Measurements from ENCODE around the gene ADGRB3.

Gene ADGRB3

GRCh38 chr6:69289689-69290495 lies 654.8 kb downstream of the ADGRB3 start:
- Mint-ChIP-seq H3K9me3 (no peaks in the 10 kb centered on the region), H3K4me3 (no peak overlapping the region), H3K27ac (no peak overlapping the region), H3K4me1 (no peaks in the 10 kb centered on the region), H3K27me3 (no peaks in the 10 kb centered on the region), H3K36me3 (no peaks in the 10 kb centered on the region)

GRCh38 chr6:69293471-69293870 lies 658.4 kb downstream of the ADGRB3 start:
- Mint-ChIP-seq H3K4me1 (no peaks in the 10 kb centered on the region), H3K9me3 (no peaks in the 10 kb centered on the region), H3K27me3 (no peaks in the 10 kb centered on the region), H3K36me3 (no peaks in the 10 kb centered on the region), H3K4me3 (no peak overlapping the region), H3K27ac (no peak overlapping the region)

GRCh38 chr6:69294407-69294806 lies 659.3 kb downstream of the ADGRB3 start:
- no peaks in the 10 kb centered on the region for H3K36me3 Mint-ChIP-seq
- no peak overlapping the region for H3K27ac Mint-ChIP-seq
- H3K4me3 Mint-ChIP-seq: no peak overlapping the region
- no peaks in the 10 kb centered on the region for H3K27me3 Mint-ChIP-seq
- H3K4me1 Mint-ChIP-seq: no peaks in the 10 kb centered on the region
- H3K9me3 Mint-ChIP-seq: no peaks in the 10 kb centered on the region

- no peaks in the 10 kb centered on the region for H3K36me3 Mint-ChIP-seq
- no peak overlapping the region for H3K4me3 Mint-ChIP-seq
- no peaks in the 10 kb centered on the region for H3K9me3 Mint-ChIP-seq
- no peaks in the 10 kb centered on the region for H3K27me3 Mint-ChIP-seq
- H3K27ac Mint-ChIP-seq: no peak overlapping the region
- no peaks in the 10 kb centered on the region for H3K4me1 Mint-ChIP-seq
Observed at GRCh38 chr6:69294862-69295261, 659.8 kb downstream of the ADGRB3 start.

- no peak overlapping the region for H3K4me3 Mint-ChIP-seq
Observed at GRCh38 chr6:69303382-69303781, 668.3 kb downstream of the ADGRB3 start.

GRCh38 chr6:69305456-69305855 lies 670.4 kb downstream of the ADGRB3 start:
- Mint-ChIP-seq H3K27ac (no peak overlapping the region), H3K4me1 (no peaks in the 10 kb centered on the region), H3K36me3 (no peaks in the 10 kb centered on the region), H3K27me3 (no peaks in the 10 kb centered on the region), H3K9me3 (peaks cover 8% of the 10 kb centered on the region), H3K4me3 (no peak overlapping the region)

More at GRCh38 chr6:69303382-69303781, 668.3 kb downstream of the ADGRB3 start:
- no peak overlapping the region for H3K27ac Mint-ChIP-seq
- H3K9me3 Mint-ChIP-seq: peaks cover 5% of the 10 kb centered on the region
- H3K27me3 Mint-ChIP-seq: no peaks in the 10 kb centered on the region
- no peaks in the 10 kb centered on the region for H3K36me3 Mint-ChIP-seq
- H3K4me1 Mint-ChIP-seq: no peaks in the 10 kb centered on the region

GRCh38 chr6:69308584-69308983 lies 673.5 kb downstream of the ADGRB3 start:
- Mint-ChIP-seq H3K36me3 (no peaks in the 10 kb centered on the region), H3K27me3 (no peaks in the 10 kb centered on the region), H3K9me3 (peaks cover 8% of the 10 kb centered on the region), H3K4me1 (no peaks in the 10 kb centered on the region), H3K4me3 (no peak overlapping the region), H3K27ac (no peak overlapping the region)

- peaks cover 8% of the 10 kb centered on the region for H3K9me3 Mint-ChIP-seq
- no peaks in the 10 kb centered on the region for H3K36me3 Mint-ChIP-seq
- H3K4me3 Mint-ChIP-seq: no peak overlapping the region
- H3K4me1 Mint-ChIP-seq: no peaks in the 10 kb centered on the region
- no peak overlapping the region for H3K27ac Mint-ChIP-seq
- H3K27me3 Mint-ChIP-seq: no peaks in the 10 kb centered on the region
Observed at GRCh38 chr6:69311888-69312287, 676.8 kb downstream of the ADGRB3 start.

GRCh38 chr6:69314001-69314400 lies 678.9 kb downstream of the ADGRB3 start:
- Mint-ChIP-seq H3K4me3 (no peak overlapping the region), H3K4me1 (no peaks in the 10 kb centered on the region), H3K36me3 (no peaks in the 10 kb centered on the region), H3K27ac (no peak overlapping the region), H3K9me3 (no peaks in the 10 kb centered on the region), H3K27me3 (no peaks in the 10 kb centered on the region)

GRCh38 chr6:69314531-69314930 lies 679.4 kb downstream of the ADGRB3 start:
- no peak overlapping the region for H3K27ac Mint-ChIP-seq
- H3K9me3 Mint-ChIP-seq: no peaks in the 10 kb centered on the region
- H3K4me1 Mint-ChIP-seq: no peaks in the 10 kb centered on the region
- no peaks in the 10 kb centered on the region for H3K36me3 Mint-ChIP-seq
- no peaks in the 10 kb centered on the region for H3K27me3 Mint-ChIP-seq
- H3K4me3 Mint-ChIP-seq: no peak overlapping the region

- Mint-ChIP-seq H3K27ac (no peak overlapping the region), H3K9me3 (no peaks in the 10 kb centered on the region), H3K4me1 (no peaks in the 10 kb centered on the region), H3K27me3 (no peaks in the 10 kb centered on the region), H3K4me3 (no peak overlapping the region), H3K36me3 (no peaks in the 10 kb centered on the region)
Observed at GRCh38 chr6:69331886-69332285, 696.8 kb downstream of the ADGRB3 start.

GRCh38 chr6:69337311-69337710 lies 702.2 kb downstream of the ADGRB3 start:
- H3K27ac Mint-ChIP-seq: no peak overlapping the region

GRCh38 chr6:69338431-69339162 lies 703.5 kb downstream of the ADGRB3 start:
- Mint-ChIP-seq H3K4me3 (no peak overlapping the region), H3K4me1 (no peaks in the 10 kb centered on the region), H3K27ac (no peak overlapping the region), H3K27me3 (no peaks in the 10 kb centered on the region), H3K36me3 (no peaks in the 10 kb centered on the region), H3K9me3 (no peaks in the 10 kb centered on the region)

More at GRCh38 chr6:69337311-69337710, 702.2 kb downstream of the ADGRB3 start:
- Mint-ChIP-seq H3K4me3 (no peak overlapping the region), H3K36me3 (no peaks in the 10 kb centered on the region), H3K27me3 (no peaks in the 10 kb centered on the region), H3K9me3 (no peaks in the 10 kb centered on the region), H3K4me1 (no peaks in the 10 kb centered on the region)

GRCh38 chr6:69339163-69339550 lies 704.1 kb downstream of the ADGRB3 start:
- no peaks in the 10 kb centered on the region for H3K4me1 Mint-ChIP-seq
- H3K36me3 Mint-ChIP-seq: no peaks in the 10 kb centered on the region
- H3K4me3 Mint-ChIP-seq: no peak overlapping the region
- no peaks in the 10 kb centered on the region for H3K9me3 Mint-ChIP-seq
- H3K27ac Mint-ChIP-seq: no peak overlapping the region
- H3K27me3 Mint-ChIP-seq: no peaks in the 10 kb centered on the region

GRCh38 chr6:69340196-69340595 lies 705.1 kb downstream of the ADGRB3 start:
- Mint-ChIP-seq H3K4me1 (no peaks in the 10 kb centered on the region), H3K4me3 (no peak overlapping the region)

GRCh38 chr6:69343851-69344250 lies 708.8 kb downstream of the ADGRB3 start:
- Mint-ChIP-seq H3K4me1 (no peaks in the 10 kb centered on the region), H3K9me3 (peaks cover 6% of the 10 kb centered on the region), H3K27me3 (no peaks in the 10 kb centered on the region), H3K4me3 (no peak overlapping the region), H3K27ac (no peak overlapping the region), H3K36me3 (no peaks in the 10 kb centered on the region)

More at GRCh38 chr6:69340196-69340595, 705.1 kb downstream of the ADGRB3 start:
- Mint-ChIP-seq H3K27me3 (no peaks in the 10 kb centered on the region), H3K27ac (no peak overlapping the region), H3K9me3 (peaks cover 6% of the 10 kb centered on the region), H3K36me3 (no peaks in the 10 kb centered on the region)

Measured in activated naive CD4-positive, alpha-beta T cell treated with anti-CD3 and anti-CD28 coated beads, Interleukin-2, amount 50 U/mL, for 24 hours (primary cell).